Right kidney (tissue), 1 donor: ENCODE measurements around the gene PARP14.

Experiments used
- DNase-seq: peaks from one replicate; pipeline ENCODE4 v3.0.0-alpha.2; 2016

The PARP14 gene

DNA sequence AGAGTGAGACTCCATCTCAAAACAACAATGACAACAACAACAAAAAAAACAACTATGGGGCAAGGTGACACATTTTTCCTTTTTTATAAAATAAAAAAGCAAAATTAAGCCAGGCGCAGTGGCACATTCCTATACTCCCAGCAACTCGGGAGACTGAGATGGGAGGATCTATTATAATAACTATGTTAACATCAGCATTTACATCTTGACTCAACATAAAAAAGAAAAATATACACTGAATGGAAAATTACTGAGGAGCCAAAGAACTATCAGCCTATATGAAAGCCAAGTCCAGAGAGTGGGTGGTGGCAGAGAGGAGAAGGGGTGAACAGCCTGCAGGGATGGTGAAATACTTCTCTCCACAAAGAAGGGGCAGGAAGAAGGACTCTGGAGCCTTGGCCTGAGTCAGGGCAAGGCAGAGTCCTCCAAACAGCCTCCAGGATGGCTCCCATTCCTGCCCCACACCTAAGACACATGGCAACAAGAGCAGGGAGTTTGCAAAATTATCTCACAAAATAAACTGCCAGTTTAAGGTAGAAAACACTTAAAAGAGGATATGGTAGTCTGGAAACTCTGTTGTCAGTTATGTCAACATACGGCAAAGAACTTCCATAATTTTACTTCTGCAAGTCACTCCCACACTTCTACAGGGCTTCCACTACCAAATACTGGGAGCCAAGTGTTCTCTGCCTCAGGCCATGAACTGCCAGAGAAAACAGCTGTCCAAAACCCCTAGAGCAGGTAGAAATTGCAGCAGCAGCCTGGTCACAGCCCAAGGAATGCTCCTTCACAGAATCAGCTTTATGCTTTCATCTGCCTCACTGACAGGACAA is 87.1 kb downstream of the PARP14 start:
- DNase-seq: no peak

DNA sequence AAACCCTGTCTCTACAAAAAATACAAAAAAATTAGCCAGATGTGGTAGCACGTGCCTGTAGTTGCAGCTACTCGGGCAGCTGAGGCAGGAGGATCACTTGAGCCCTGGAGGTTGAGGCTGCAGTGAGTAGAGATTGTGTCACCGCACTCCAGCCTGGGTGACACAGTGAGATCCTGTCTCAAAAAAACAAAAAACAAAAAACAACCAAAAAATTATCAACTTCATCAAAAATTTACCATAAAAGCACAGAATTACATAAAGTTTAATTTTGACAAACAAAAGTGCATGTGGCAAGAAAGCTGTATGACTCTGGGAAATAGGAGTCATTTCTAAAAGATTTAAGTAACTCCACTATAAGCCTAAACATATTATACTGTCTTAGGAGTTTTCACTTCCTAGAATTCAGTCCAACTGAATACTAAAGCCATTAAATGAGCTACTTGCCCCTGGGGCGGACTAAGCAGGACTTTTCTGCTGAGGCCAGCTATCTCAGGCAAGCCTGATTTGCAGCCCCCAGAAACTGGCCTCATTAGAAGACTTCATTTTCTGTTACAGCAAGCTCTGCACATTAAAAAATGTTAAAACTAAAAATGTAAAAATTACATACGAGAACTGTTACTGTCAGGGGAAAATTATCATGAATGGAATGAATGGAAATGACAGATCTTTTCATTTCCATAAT is 90.0 kb downstream of the PARP14 start:
- no peak for DNase-seq

DNA sequence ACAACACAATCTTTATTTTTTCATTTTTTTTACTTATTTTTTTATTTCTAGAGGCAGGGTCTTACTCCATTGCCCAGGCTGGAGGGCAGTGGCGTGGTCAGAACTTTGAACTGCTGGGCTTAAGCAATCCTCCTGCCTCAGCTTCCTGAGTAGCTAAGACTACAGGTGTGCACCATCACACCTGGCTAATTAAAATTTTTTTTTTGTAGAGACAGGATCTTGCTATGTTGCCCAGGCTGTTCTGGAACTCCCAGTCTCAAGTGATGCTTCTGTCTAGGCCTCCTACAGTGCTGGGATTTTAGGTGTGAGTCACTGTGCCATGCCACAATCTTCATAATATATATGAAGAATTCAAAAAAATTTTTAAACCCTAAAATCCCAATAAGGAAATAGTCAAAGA is 92.2 kb downstream of the PARP14 start:
- DNase-seq: no peak

DNA sequence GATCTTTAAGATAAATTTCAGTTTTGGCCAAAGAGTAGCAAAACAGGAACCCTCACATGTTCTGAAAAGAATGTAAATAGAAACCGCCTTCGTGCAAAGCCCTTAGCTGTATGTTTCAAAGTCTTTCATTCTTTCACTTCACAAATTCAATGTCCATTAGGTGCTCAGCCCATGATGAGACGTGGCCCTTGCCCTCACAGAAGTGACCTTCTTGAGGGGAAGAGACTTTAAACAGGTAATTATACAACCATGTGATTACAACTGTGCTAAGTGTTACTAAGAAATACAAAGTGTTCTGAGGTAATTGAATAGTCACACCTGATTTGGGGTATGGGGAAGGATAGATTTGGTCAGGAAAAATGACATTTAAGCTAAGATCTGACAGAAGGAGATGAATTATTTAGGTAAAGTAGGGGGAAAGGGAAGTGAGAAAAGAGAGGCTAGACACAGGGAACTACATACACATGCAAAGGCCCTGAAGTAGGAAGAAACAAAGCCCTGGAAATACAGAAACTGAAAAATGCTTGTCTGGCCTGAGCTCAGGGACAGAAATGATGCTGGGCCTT is 93.4 kb downstream of the PARP14 start:
- no peak for DNase-seq

DNA sequence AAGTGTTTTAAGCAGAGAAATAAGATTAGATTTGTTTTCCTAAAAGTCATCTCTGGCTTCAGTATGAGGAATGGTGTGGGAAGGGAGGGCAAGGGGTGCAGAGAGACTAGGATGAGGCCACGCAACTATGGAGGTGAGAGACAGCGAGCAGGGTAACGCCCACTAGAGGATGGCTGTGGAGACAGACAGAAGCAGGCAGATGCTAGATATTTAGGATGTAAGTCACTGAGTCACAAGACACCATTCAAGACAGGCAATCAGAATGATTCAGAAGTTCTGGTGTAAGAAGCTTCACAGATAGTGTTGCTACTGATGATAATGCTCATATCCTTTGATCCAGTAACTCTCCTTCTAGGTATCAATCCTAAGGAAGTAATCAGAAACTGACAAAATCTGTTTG is 93.9 kb downstream of the PARP14 start:
- DNase-seq: no peak

DNA sequence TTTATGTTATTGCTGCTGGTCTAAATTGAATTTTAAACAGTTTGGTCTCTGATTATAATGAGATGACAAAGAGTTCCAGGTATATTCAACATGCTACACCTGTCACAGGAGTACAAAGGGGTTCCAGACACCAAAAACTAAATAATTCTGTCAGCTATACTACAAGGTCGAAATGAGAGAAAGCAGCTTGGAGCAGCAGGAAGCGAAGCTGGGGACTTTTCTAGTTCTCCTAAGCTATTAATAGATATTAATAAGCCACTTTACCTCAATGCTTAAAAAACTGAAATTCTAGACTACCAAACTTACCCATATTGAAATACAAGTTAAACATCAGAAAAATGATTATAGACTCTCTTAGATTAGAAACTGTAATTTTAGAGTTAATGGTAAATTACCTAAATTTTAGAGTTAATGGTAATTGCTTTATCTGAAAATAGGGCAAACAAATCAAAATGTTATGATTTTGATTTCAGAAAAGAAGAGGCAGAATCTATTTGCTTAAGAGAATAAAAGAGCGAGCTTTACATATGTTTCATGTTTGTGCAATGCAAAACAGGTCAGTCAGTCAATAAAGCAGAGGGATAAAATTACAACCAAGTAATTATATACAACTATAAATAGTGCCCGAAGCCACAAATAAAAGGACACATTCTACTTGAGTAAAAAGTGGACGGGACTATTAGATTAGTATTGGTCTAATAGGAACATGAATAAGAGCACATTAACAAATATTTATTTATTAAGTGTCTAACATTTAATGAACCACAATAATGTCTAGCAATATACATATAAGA is 96.2 kb downstream of the PARP14 start:
- no peak for DNase-seq

DNA sequence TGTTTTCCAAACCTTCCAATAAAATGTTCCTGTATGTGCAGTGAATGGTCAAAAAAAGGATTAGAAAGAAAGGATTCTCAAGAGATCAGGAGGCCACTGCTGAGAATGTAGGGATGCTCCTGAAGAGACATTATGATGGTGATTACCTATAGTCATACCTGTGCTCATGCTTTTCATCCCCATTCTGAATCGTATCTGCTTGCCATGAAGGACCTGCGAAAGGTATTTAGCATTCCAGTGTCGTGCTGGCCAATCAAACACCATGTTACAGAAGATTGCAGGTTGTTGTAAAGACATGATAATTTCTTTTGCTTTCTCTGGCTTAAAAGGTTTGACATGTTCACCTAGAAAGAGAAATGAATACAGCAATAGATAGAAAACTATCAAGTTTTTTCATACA is 96.9 kb downstream of the PARP14 start:
- no peak for DNase-seq
